OCI-LY1 (cell line): Measurements from ENCODE around the gene CCDC85A.

Source experiments
- H2AFZ ChIP-seq: fragments of 200-600 bp; sonication (generic), shearing (Covaris generic); 2 replicates; pipeline ENCODE4 v1.6.0; 2014; ENCODE audit warnings: antibody characterized with exemption, mild to moderate bottlenecking, low read length
- H3F3A ChIP-seq: fragments of 200-600 bp; sonication (generic), shearing (Covaris generic); 2 replicates; pipeline ENCODE4 v1.6.0; 2014; ENCODE audit warnings: mild to moderate bottlenecking, antibody characterized with exemption, low read length, moderate library complexity; ENCODE audit not compliant: insufficient read depth
- H3K27ac ChIP-seq: fragments of 200-600 bp; sonication (generic); 2 replicates; pipeline ENCODE4 v1.5.1; 2014; ENCODE audit warnings: low read length, mixed run types, mild to moderate bottlenecking, low read depth; ENCODE audit not compliant: poor library complexity, severe bottlenecking
- H3K27me3 ChIP-seq: fragments of 200-600 bp; sonication (generic); 2 replicates; pipeline ENCODE4 v1.6.0; 2014; ENCODE audit warnings: antibody characterized with exemption, mild to moderate bottlenecking, low read length, moderate library complexity; ENCODE audit not compliant: insufficient read depth
- H3K36me3 ChIP-seq: fragments of 200-600 bp; sonication (generic); 2 replicates; pipeline ENCODE4 v1.6.1; 2014; ENCODE audit warnings: mild to moderate bottlenecking, antibody characterized with exemption, low read length, moderate library complexity, mixed read lengths; ENCODE audit not compliant: insufficient read depth
- H3K4me1 ChIP-seq: fragments of 200-600 bp; sonication (generic); 2 replicates; pipeline ENCODE4 v1.5.1; 2014; ENCODE audit warnings: mild to moderate bottlenecking, low read length, moderate library complexity; ENCODE audit not compliant: insufficient read depth, severe bottlenecking
- H3K4me2 ChIP-seq: fragments of 200-600 bp; sonication (generic), shearing (Covaris generic); 2 replicates; pipeline ENCODE4 v1.6.1; 2014; ENCODE audit warnings: low read length
- H3K4me3 ChIP-seq: fragments of 200-600 bp; sonication (generic); 2 replicates; pipeline ENCODE4 v1.5.1; 2014; ENCODE audit warnings: low read length, low read depth, mild to moderate bottlenecking, mixed read lengths; ENCODE audit not compliant: poor library complexity, severe bottlenecking
- H3K79me2 ChIP-seq: fragments of 200-600 bp; shearing (Covaris generic); 2 replicates; pipeline ENCODE4 v1.6.1; 2016; ENCODE audit warnings: mixed run types, low read length, mixed read lengths; ENCODE audit not compliant: insufficient read depth
- H3K9ac ChIP-seq: fragments of 200-600 bp; sonication (generic), shearing (Covaris generic); 2 replicates; pipeline ENCODE4 v1.6.1; 2014; ENCODE audit warnings: mild to moderate bottlenecking, low read length, mixed read lengths
- H3K9me2 ChIP-seq: fragments of 200-600 bp; sonication (generic), shearing (Covaris generic); 2 replicates; pipeline ENCODE4 v1.6.1; 2014; ENCODE audit warnings: low read depth, mild to moderate bottlenecking, low read length, mixed read lengths
- H3K9me3 ChIP-seq: fragments of 200-600 bp; shearing (Covaris generic); 2 replicates; pipeline ENCODE4 v1.6.1; 2014; ENCODE audit warnings: low read length, mixed read lengths
- H4K20me1 ChIP-seq: fragments of 200-600 bp; sonication (generic), shearing (Covaris generic); 2 replicates; pipeline ENCODE4 v1.6.0; 2016; ENCODE audit warnings: mild to moderate bottlenecking, low read length; ENCODE audit not compliant: insufficient read depth
- CTCF ChIP-seq: fragments of 200-600 bp; sonication (generic), shearing (Covaris generic); IDR thresholded peaks from 2 replicates; pipeline ENCODE4 v1.5.1; 2017; ENCODE audit warnings: mild to moderate bottlenecking, antibody characterized with exemption, low read length, moderate library complexity, mixed read lengths
- EZH2 ChIP-seq: fragments of 200-600 bp; sonication (generic), shearing (Covaris generic); IDR thresholded peaks from 2 replicates; pipeline ENCODE4 v1.8.0; 2017; ENCODE audit warnings: borderline replicate concordance, mixed run types, mild to moderate bottlenecking, antibody characterized with exemption, low read length, moderate library complexity, mixed read lengths

Gene CCDC85A

GRCh38 chr2:56288838-56289580, 105.2 kb downstream of the CCDC85A start:
- Histone ChIP-seq H3K4me3 (no peak overlapping the region), H4K20me1 (no peaks in the 10 kb centered on the region), H3K9me2 (no peaks in the 10 kb centered on the region), H3K27ac (no peak overlapping the region), H3K9me3 (no peaks in the 10 kb centered on the region), H3K4me1 (no peaks in the 10 kb centered on the region), H2AFZ (no peak overlapping the region), H3K27me3 (no peaks in the 10 kb centered on the region), H3K4me2 (no peak overlapping the region), H3K79me2 (no peaks in the 10 kb centered on the region), H3K9ac (no peak overlapping the region), H3F3A (no peaks in the 10 kb centered on the region), H3K36me3 (no peaks in the 10 kb centered on the region)
- no peak for TF ChIP-seq EZH2
- no peak for TF ChIP-seq CTCF

- Histone ChIP-seq H3K27me3 (no peaks in the 10 kb centered on the region), H3K36me3 (no peaks in the 10 kb centered on the region), H3K4me3 (no peak overlapping the region), H3K9me2 (no peaks in the 10 kb centered on the region), H4K20me1 (no peaks in the 10 kb centered on the region), H3K4me2 (no peak overlapping the region), H3K9me3 (no peaks in the 10 kb centered on the region), H3K9ac (no peak overlapping the region), H2AFZ (no peak overlapping the region), H3K4me1 (no peaks in the 10 kb centered on the region), H3K79me2 (no peaks in the 10 kb centered on the region), H3F3A (no peaks in the 10 kb centered on the region), H3K27ac (no peak overlapping the region)
- TF ChIP-seq EZH2 (no peak), CTCF (no peak)
Measured at GRCh38 chr2:56291711-56292110, 107.9 kb downstream of the CCDC85A start.

- H3K4me3 ChIP-seq, result no peak overlapping the region
- H3K27ac ChIP-seq, result no peak overlapping the region
- no peaks in the 10 kb centered on the region for H3K4me1 ChIP-seq
- H3F3A ChIP-seq, result no peaks in the 10 kb centered on the region
- no peaks in the 10 kb centered on the region for H3K9me2 ChIP-seq
- H3K79me2 ChIP-seq, result no peaks in the 10 kb centered on the region
- H4K20me1 ChIP-seq, result no peaks in the 10 kb centered on the region
- H3K36me3 ChIP-seq, result no peaks in the 10 kb centered on the region
- H3K9ac ChIP-seq, result no peak overlapping the region
- no peak for TF ChIP-seq EZH2
- TF ChIP-seq CTCF, result no peak
- H3K27me3 ChIP-seq, result no peaks in the 10 kb centered on the region
- no peaks in the 10 kb centered on the region for H3K9me3 ChIP-seq
- H3K4me2 ChIP-seq, result no peak overlapping the region
- H2AFZ ChIP-seq, result no peak overlapping the region
Measured at GRCh38 chr2:56292951-56293350, 109.2 kb downstream of the CCDC85A start.
